Esophagus squamous epithelium (tissue), 5 donors: ENCODE data around the gene CFAP99. TPM values are rescaled to one million over a fixed set of nuclear protein-coding genes. Genes with fewer than 3 reads are reported as not detected.
A peak's percentile ranks its signal among the peaks of the same experiment; 100 is the strongest.
"Not testable (repeated sequence)": the region's sequence is repeated elsewhere in the genome, so short reads cannot be mapped to it uniquely, and the experiment has no call there.

Experiments used
- DNase-seq: peaks from one replicate; lab custom pipeline; 2025; lab: John Stamatoyannopoulos, UW
- H3K27ac ChIP-seq, 4 donors: fragments of 200-600 bp; sonication (generic); one replicate each; pipeline ENCODE4 v1.5.1; 2016 to 2019; ENCODE audit warnings: mild to moderate bottlenecking in 1 of 4
- H3K27me3 ChIP-seq, 4 donors: fragments of 200-600 bp; sonication (generic); 1 replicate in 3 of 4; 2 replicates in 1 of 4; pipeline versions ENCODE4 v1.5.1 to v1.6.0; 2017 to 2021; ENCODE audit warnings: antibody characterized with exemption in 1 of 4
- H3K36me3 ChIP-seq, 3 donors: fragments of 200-600 bp; sonication (generic); one replicate each; pipeline ENCODE4 v1.5.1; 2016 to 2019
- H3K4me1 ChIP-seq, 3 donors: fragments of 200-600 bp; sonication (generic); one replicate each; pipeline ENCODE4 v1.5.1; 2017 to 2019
- H3K4me3 ChIP-seq, 4 donors: fragments of 200-600 bp; sonication (generic); 1 replicate in 3 of 4; 2 replicates in 1 of 4; pipeline ENCODE4 v1.5.1; 2016 to 2019; ENCODE audit warnings: mild to moderate bottlenecking in 2 of 4, moderate library complexity in 1 of 4
- H3K9me3 ChIP-seq, 3 donors: fragments of 200-600 bp; sonication (generic); one replicate each; pipeline ENCODE4 v1.5.1; 2016 to 2019
- CTCF ChIP-seq, 6 experiments: fragments of 450-650 bp in 4 of 6; fragments of 200-600 bp in 2 of 6; sonication (generic) in 2 of 6; IDR thresholded peaks; one replicate each; pipeline ENCODE4 v1.5.1; 2016 to 2019; ENCODE audit warnings: antibody characterized with exemption in 6 of 6, mild to moderate bottlenecking in 4 of 6, moderate library complexity in 4 of 6
- POLR2A ChIP-seq, 4 donors: fragments of 450-650 bp; IDR thresholded peaks; one replicate each; pipeline ENCODE4 v1.6.1; 2017; ENCODE audit warnings: antibody characterized with exemption in 4 of 4, mild to moderate bottlenecking in 4 of 4, moderate library complexity in 3 of 4
- WGBS, 2 donors: methylation state at CpG; one replicate each; pipeline ENCODE4 v1.1.5; 2018; 5-methylcytosine and 5-hydroxymethylcytosine counted together
- intact Hi-C: fragments of 100-400 bp; cut with DNase I; formaldehyde crosslinking; loops from one replicate; pipeline ENCODE4 v1.15.0; 2022
- total RNA-seq, 4 donors: library from RNA; depleted of rRNA; stranded (reverse); fragments of >200 nt; gene quantifications; one replicate each; pipeline ENCODE4 v1.1.0, GENCODE V29; 2016
- donor health status: DM: yes; HTN: yes; CAD: no.

CFAP99 gene
- total RNA-seq, 4 donors from 2014 or later, result 0.11 TPM; not detected in 3

GRCh38 chr4:2461246-2461960 lies 42.6 kb downstream of the CFAP99 start:
- no peaks in the 10 kb centered on the region for H3K9me3 ChIP-seq
- H3K27ac ChIP-seq, result no peak overlapping the region
- DNase-seq, result no peak
- intact Hi-C loops, result no loop called here
- WGBS, 2 donors, result 90 to 94% methylated on average over 2 to 6 of the region's 15 CpGs
- H3K4me3 ChIP-seq, result no peak overlapping the region
- H3K4me1 ChIP-seq, result peaks cover 9 to 18% (median 12%) of the 10 kb centered on the region in 3 donors
- TF ChIP-seq CTCF (IDR thresholded peaks at IDR 0.05), result no peak
- no peak for TF ChIP-seq POLR2A (IDR thresholded peaks at IDR 0.05)
- H3K36me3 ChIP-seq, result no peaks in the 10 kb centered on the region
- H3K27me3 ChIP-seq, result peaks cover 0 to 42% (median 0%) of the 10 kb centered on the region in 4 donors

GRCh38 chr4:2462218-2462991 lies 43.6 kb downstream of the CFAP99 start:
- DNase-seq, result no peak
- H3K4me1 ChIP-seq, result peaks cover 9 to 18% (median 12%) of the 10 kb centered on the region in 3 donors
- intact Hi-C loops, result no loop called here

GRCh38 chr4:2462992-2463762 lies 44.4 kb downstream of the CFAP99 start:
- Histone ChIP-seq H3K9me3 (no peaks in the 10 kb centered on the region), H3K27ac (peak overlapping the region in 2 of 4 donors; percentile 66 to 70), H3K4me3 (peak overlapping the region; percentile 46 to 76 (median 58)), H3K4me1 (peaks cover 15 to 25% (median 18%) of the 10 kb centered on the region in 3 donors), H3K27me3 (peaks cover 0 to 34% (median 0%) of the 10 kb centered on the region in 4 donors), H3K36me3 (no peaks in the 10 kb centered on the region)
- 43 to 78% methylated on average over 2 to 10 of the region's 35 CpGs for WGBS, 2 donors
- TF ChIP-seq CTCF (IDR thresholded peaks at IDR 0.05), result no peak
- TF ChIP-seq POLR2A (IDR thresholded peaks at IDR 0.05), result no peak
- DNase-seq, result no peak
- intact Hi-C loops, result no loop called here

More at GRCh38 chr4:2462218-2462991, 43.6 kb downstream of the CFAP99 start:
- Histone ChIP-seq H3K9me3 (no peaks in the 10 kb centered on the region), H3K36me3 (no peaks in the 10 kb centered on the region), H3K27me3 (peaks cover 0 to 39% (median 0%) of the 10 kb centered on the region in 4 donors), H3K4me3 (peak overlapping the region; percentile 46 to 76 (median 58)), H3K27ac (peak overlapping the region in 3 of 4 donors; percentile 39 to 70 (median 66))
- peak in 5 of 6 experiments; percentile 37 to 53 (median 46) for TF ChIP-seq CTCF (IDR thresholded peaks at IDR 0.05)
- TF ChIP-seq POLR2A (IDR thresholded peaks at IDR 0.05), result no peak
- 31 to 51% methylated on average over 9 to 11 of the region's 99 CpGs for WGBS, 2 donors

- Histone ChIP-seq H3K27ac (no peak overlapping the region), H3K27me3 (peaks cover 0 to 19% (median 0%) of the 10 kb centered on the region in 4 donors), H3K4me3 (no peak overlapping the region), H3K36me3 (no peaks in the 10 kb centered on the region), H3K9me3 (no peaks in the 10 kb centered on the region), H3K4me1 (peaks cover 16 to 33% (median 19%) of the 10 kb centered on the region in 3 donors)
- TF ChIP-seq CTCF (IDR thresholded peaks at IDR 0.05) (no peak), POLR2A (IDR thresholded peaks at IDR 0.05) (no peak)
- intact Hi-C loops, result no loop called here
- 83% methylated on average over 3 of the region's 6 CpGs; no CpG with 5 or more reads in 1 of the 2 donors for WGBS, 2 donors
- DNase-seq, result no peak
These were observed 46.3 kb downstream of the CFAP99 start for GRCh38 chr4:2465032-2465431.

- H3K36me3 ChIP-seq, intact Hi-C loops, H3K27ac ChIP-seq, H3K4me3 ChIP-seq, DNase-seq, H3K9me3 ChIP-seq: not testable (repeated sequence)
- H3K27me3 ChIP-seq, result peaks cover 0 to 17% (median 0%) of the 10 kb centered on the region in 4 donors
- H3K4me1 ChIP-seq, result peaks cover 19 to 38% (median 21%) of the 10 kb centered on the region in 3 donors
These were observed 46.8 kb downstream of the CFAP99 start for GRCh38 chr4:2465544-2465943.
